ENCODE data around the gene FILIP1L. TPM values are rescaled to one million over a fixed set of nuclear protein-coding genes. Genes with fewer than 3 reads are reported as not detected.

The FILIP1L gene
- total RNA-seq, 1 donor from 2014 or later: 19.4 TPM

DNA sequence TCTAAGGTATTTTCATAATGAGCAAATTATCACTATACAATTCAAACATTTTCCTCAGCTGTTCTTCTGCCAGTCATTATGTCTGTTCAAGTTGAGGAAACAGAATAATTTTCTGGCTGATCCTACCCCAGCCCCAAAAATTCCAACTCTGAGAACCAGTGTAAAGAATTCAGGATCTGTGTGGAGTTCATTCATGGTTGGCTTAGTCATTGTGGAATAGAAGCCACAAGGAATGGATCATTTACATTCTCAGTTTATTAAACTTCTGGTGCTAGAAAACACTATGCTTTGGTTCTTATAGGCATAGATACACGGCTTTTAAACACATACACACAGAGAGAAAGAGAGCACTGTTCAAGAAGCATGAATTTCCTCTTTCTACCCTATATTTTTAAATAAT, 162.0 kb downstream of the FILIP1L start:
- no peak overlapping the region for H3K4me3 Mint-ChIP-seq (ENCODE audit: low read depth)
- peaks cover 55% of the 10 kb centered on the region for H3K4me1 Mint-ChIP-seq (ENCODE audit: low read depth)
- no peak for DNase-seq (ENCODE audit: low spot score, unreplicated experiment)
- no peaks in the 10 kb centered on the region for H3K27me3 Mint-ChIP-seq
- TF ChIP-seq, protein P1, sequence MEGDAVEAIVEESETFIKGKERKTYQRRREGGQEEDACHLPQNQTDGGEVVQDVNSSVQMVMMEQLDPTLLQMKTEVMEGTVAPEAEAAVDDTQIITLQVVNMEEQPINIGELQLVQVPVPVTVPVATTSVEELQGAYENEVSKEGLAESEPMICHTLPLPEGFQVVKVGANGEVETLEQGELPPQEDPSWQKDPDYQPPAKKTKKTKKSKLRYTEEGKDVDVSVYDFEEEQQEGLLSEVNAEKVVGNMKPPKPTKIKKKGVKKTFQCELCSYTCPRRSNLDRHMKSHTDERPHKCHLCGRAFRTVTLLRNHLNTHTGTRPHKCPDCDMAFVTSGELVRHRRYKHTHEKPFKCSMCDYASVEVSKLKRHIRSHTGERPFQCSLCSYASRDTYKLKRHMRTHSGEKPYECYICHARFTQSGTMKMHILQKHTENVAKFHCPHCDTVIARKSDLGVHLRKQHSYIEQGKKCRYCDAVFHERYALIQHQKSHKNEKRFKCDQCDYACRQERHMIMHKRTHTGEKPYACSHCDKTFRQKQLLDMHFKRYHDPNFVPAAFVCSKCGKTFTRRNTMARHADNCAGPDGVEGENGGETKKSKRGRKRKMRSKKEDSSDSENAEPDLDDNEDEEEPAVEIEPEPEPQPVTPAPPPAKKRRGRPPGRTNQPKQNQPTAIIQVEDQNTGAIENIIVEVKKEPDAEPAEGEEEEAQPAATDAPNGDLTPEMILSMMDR (IDR thresholded peaks at IDR 0.05; ENCODE audit: unreplicated experiment): no peak
- no peaks in the 10 kb centered on the region for H3K9me3 Mint-ChIP-seq (ENCODE audit: low read depth)
- H3K27ac Mint-ChIP-seq: no peak overlapping the region
- H3K36me3 Mint-ChIP-seq (ENCODE audit: insufficient read depth): no peaks in the 10 kb centered on the region

DNA sequence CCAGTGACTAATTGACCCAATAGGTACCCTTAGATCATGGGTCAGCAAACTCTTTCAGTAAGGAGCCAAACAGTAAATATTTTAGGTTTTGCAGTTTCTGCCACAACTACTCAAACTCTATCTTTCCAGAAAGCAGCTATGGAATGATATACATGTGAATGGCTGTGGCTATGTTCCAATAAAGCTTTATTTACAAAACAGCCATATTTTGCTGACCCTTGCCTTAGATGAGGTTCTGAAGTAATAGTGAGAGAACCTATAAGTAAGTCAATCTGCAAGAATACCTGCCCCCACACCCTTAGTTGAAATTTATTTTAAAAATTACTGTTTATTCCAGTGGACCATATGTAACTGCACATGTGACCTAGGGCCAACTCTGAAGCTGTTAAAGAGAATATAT, 162.6 kb downstream of the FILIP1L start:
- H3K9me3 Mint-ChIP-seq (ENCODE audit: low read depth): no peaks in the 10 kb centered on the region
- no peak for DNase-seq (ENCODE audit: low spot score, unreplicated experiment)
- H3K36me3 Mint-ChIP-seq (ENCODE audit: insufficient read depth): no peaks in the 10 kb centered on the region
- no peak overlapping the region for H3K4me3 Mint-ChIP-seq (ENCODE audit: low read depth)
- H3K27me3 Mint-ChIP-seq: no peaks in the 10 kb centered on the region
- TF ChIP-seq, protein P1 (IDR thresholded peaks at IDR 0.05; ENCODE audit: unreplicated experiment): no peak
- peaks cover 52% of the 10 kb centered on the region for H3K4me1 Mint-ChIP-seq (ENCODE audit: low read depth)
- no peak overlapping the region for H3K27ac Mint-ChIP-seq

DNA sequence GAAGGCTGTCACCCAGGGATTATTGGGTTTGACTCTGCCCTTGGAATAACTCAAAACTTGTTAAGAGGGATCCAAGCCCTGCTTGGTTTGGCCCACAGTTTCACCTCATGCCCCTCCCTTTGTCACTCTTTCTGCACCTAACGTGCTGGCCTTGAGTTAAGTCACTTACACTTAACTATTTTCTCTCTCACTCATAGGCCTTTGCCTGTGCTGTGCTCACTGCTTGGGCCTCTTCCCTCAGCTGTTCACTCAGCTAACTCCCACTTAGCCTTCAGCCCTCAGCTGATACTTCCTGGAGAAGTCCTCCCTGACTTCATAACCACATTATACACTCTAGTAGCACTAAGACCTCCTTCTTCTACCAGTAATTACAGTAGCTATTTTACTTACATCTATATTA, 163.4 kb downstream of the FILIP1L start:
- peak overlapping the region; percentile 12 for H3K27ac Mint-ChIP-seq

DNA sequence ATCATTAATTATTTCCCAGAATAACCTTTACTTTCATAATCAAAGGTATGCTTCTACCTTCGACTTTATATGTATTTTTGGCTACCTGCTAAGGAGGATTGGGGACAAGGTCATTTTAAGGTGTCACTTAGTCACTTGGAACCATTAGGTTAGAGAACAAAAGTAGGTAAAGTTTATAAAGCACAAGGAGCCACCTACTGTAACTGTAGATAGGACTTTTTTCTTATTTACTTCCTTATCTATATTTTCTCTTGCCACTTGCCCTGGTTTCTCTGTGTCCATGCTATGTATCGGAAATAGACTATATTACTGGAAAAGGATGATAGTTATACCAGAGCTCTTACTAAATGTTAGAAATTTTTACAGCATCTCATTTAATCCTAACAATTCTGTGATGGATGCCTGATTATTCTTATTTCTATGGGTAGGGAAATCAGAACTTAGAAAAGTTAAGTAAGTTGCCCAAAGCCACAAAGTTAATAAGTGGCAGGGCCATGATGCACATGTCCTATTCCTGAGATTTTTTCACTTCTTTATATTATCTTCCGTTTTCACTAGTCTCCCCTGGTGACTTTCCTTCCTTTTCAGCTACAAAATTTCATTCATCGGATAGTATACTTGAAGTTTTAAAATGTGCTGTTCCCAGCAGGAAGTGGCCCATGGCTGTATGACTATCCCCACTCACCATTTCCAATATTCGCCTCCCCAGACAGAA, 164.2 kb downstream of the FILIP1L start:
- no peak for DNase-seq (ENCODE audit: low spot score, unreplicated experiment)
- Mint-ChIP-seq H3K27me3 (no peaks in the 10 kb centered on the region), H3K36me3 (ENCODE audit: insufficient read depth) (no peaks in the 10 kb centered on the region), H3K4me1 (ENCODE audit: low read depth) (peaks cover 54% of the 10 kb centered on the region), H3K9me3 (ENCODE audit: low read depth) (no peaks in the 10 kb centered on the region), H3K27ac (peak overlapping the region; percentile 89), H3K4me3 (ENCODE audit: low read depth) (no peak overlapping the region)
- TF ChIP-seq, protein P1 (IDR thresholded peaks at IDR 0.05; ENCODE audit: unreplicated experiment): no peak

More for the DNA sequence above, 163.4 kb downstream of the FILIP1L start:
- peaks cover 53% of the 10 kb centered on the region for H3K4me1 Mint-ChIP-seq (ENCODE audit: low read depth)
- no peaks in the 10 kb centered on the region for H3K9me3 Mint-ChIP-seq (ENCODE audit: low read depth)
- H3K4me3 Mint-ChIP-seq (ENCODE audit: low read depth): no peak overlapping the region
- no peak for DNase-seq (ENCODE audit: low spot score, unreplicated experiment)
- H3K36me3 Mint-ChIP-seq (ENCODE audit: insufficient read depth): no peaks in the 10 kb centered on the region
- TF ChIP-seq, protein P1 (IDR thresholded peaks at IDR 0.05; ENCODE audit: unreplicated experiment): no peak
- no peaks in the 10 kb centered on the region for H3K27me3 Mint-ChIP-seq

DNA sequence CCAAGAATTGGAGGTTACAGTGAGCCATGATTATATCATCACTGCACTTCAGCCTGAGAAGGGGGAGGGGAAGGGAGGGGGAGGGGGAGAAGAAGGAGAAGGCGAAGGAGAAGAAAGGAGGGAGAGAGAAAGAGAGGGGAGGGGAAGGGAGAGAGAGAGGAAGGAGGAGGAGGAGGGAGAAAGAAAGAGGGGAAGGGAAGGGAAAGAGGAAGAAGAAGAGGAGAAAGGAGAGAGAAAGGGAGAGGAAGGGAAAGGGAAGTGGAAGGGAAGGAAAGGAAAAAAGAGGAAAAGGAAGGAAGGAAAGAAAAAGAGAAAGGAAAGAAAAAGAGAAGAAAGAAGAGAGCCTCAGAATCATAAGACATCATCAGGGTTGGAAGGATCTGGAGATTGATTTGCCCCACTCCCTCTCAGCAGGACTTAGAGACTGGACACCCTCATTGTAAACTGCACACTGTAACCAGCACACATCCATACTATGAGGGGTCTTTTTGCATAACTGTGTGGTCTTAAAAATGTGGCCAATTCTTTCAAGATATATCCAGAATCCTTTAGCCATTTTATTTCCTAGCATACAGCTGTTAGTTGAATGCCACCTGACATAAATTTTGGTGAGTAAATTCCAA, 165.7 kb downstream of the FILIP1L start:
- Mint-ChIP-seq H3K9me3 (ENCODE audit: low read depth) (no peaks in the 10 kb centered on the region), H3K4me3 (ENCODE audit: low read depth) (no peak overlapping the region), H3K4me1 (ENCODE audit: low read depth) (peaks cover 58% of the 10 kb centered on the region), H3K36me3 (ENCODE audit: insufficient read depth) (no peaks in the 10 kb centered on the region), H3K27me3 (no peaks in the 10 kb centered on the region), H3K27ac (no peak overlapping the region)
- TF ChIP-seq, protein P1 (IDR thresholded peaks at IDR 0.05; ENCODE audit: unreplicated experiment): no peak
- DNase-seq (ENCODE audit: low spot score, unreplicated experiment): no peak

Measured in progenitor cell of endocrine pancreas (in vitro differentiated cells).